GM12878 (cell line): ENCODE results near the gene FAM76B. TPM values are rescaled to one million over a fixed set of nuclear protein-coding genes. Genes with fewer than 3 reads are reported as not detected.

Experiments
- ATAC-seq: fragments of 200-7000 bp; cut with Tn5 transposase; 3 replicates; pipeline ENCODE4 v1.9.1; 2020; ENCODE audit warnings: mild to moderate bottlenecking, moderate library complexity
- BruUV-seq: library from RNA; stranded (reverse); fragments of 400-500 nt; replicated peaks from 2 replicates; lab custom pipeline; 2021; lab: Mats Ljungman, UMichigan
- CTCF ChIA-PET: fragments of 300-600 bp; sonication (Branson Sonifier 250); formaldehyde crosslinking; extraction: SDS; loops from one replicate; lab custom pipeline; 2021; ENCODE audit warnings: inconsistent platforms; lab: Yijun Ruan, JAX
- POLR2A ChIA-PET: fragments of 350-600 bp; formaldehyde crosslinking; extraction: SDS; loops from one replicate; lab custom pipeline; 2021; ENCODE audit warnings: inconsistent platforms; lab: Charles Lee
- RAD21 ChIA-PET: fragments of 300-600 bp; sonication (Branson Sonifier 250); formaldehyde crosslinking; loops from one replicate; lab custom pipeline; 2023; ENCODE audit warnings: antibody characterized with exemption; ENCODE audit not compliant: unreplicated experiment; lab: Charles Lee
- SMC1A ChIA-PET: fragments of 300-600 bp; sonication (Branson Sonifier 250); formaldehyde crosslinking; loops from one replicate; lab custom pipeline; 2023; ENCODE audit not compliant: unreplicated experiment, uncharacterized antibody; lab: Charles Lee
- DNase-seq: peaks from one replicate; pipeline ENCODE4 v3.0.0-alpha.2; 2011; ENCODE audit warnings: low read depth, low spot score
- FAIRE-seq: peaks from 3 replicates; lab custom pipeline; 2011; peaks lifted over from hg19 to GRCh38; lab: Jason Lieb, UNC
- H2AFZ ChIP-seq: 2 replicates; pipeline ENCODE4 v1.6.0; 2011; ENCODE audit warnings: low read depth, low read length, control low read depth; ENCODE audit not compliant: control insufficient read depth
- H3K27ac ChIP-seq: 2 replicates; pipeline ENCODE4 v1.5.1; 2011; ENCODE audit warnings: control low read depth; ENCODE audit not compliant: control insufficient read depth, insufficient read depth
- H3K27me3 ChIP-seq, 2 experiments: replicated peaks in 1 of 2; 2 replicates each; pipeline versions ENCODE4 v1.6.0 to v1.6.1; 2011; ENCODE audit warnings: low read length in 1 of 2; ENCODE audit not compliant: control insufficient read depth in 2 of 2, insufficient read depth in 2 of 2
- H3K36me3 ChIP-seq, 2 experiments: 2 replicates each; pipeline ENCODE4 v1.5.1; 2011; ENCODE audit warnings: low read length in 1 of 2; ENCODE audit not compliant: control insufficient read depth in 2 of 2, insufficient read depth in 2 of 2
- H3K4me1 ChIP-seq: 2 replicates; pipeline ENCODE4 v1.6.1; 2011; ENCODE audit warnings: mild to moderate bottlenecking, low read length, moderate library complexity, mixed read lengths; ENCODE audit not compliant: control insufficient read depth, insufficient read depth
- H3K4me2 ChIP-seq: 2 replicates; pipeline ENCODE4 v1.6.0; 2011; ENCODE audit warnings: control low read depth; ENCODE audit not compliant: control insufficient read depth, insufficient read depth
- H3K4me3 ChIP-seq: fragments of 200-600 bp; sonication (generic); 2 replicates; pipeline ENCODE4 v1.5.1; 2016
- H3K79me2 ChIP-seq: 2 replicates; pipeline ENCODE4 v1.6.0; 2011; ENCODE audit warnings: low read length; ENCODE audit not compliant: control insufficient read depth, insufficient read depth
- H3K9ac ChIP-seq: 2 replicates; pipeline ENCODE4 v1.8.0; 2011; ENCODE audit warnings: low read length, control low read depth, mixed read lengths; ENCODE audit not compliant: control insufficient read depth, insufficient read depth
- H3K9me3 ChIP-seq: replicated peaks from 3 replicates; pipeline ENCODE4 v1.5.1; 2011; ENCODE audit warnings: mild to moderate bottlenecking, low read length; ENCODE audit not compliant: control insufficient read depth, insufficient read depth
- H4K20me1 ChIP-seq: 2 replicates; pipeline ENCODE4 v1.6.0; 2011; ENCODE audit not compliant: control insufficient read depth, insufficient read depth
- BACH1 ChIP-seq: fragments of 450-650 bp; IDR thresholded peaks from 2 replicates; pipeline ENCODE4 v1.6.1; 2017; ENCODE audit warnings: mild to moderate bottlenecking, borderline replicate concordance
- E2F4 ChIP-seq: IDR thresholded peaks from 2 replicates; pipeline ENCODE4 v1.6.1; 2012; ENCODE audit warnings: low read depth, low read length, improper control_type of control experiment
- ETV6 ChIP-seq, 2 experiments: fragments of 450-650 bp in 1 of 2; IDR thresholded peaks in 1 of 2; conservative IDR thresholded peaks in 1 of 2; 2 replicates each; pipeline ENCODE4 v1.6.1; 2014; ENCODE audit warnings: antibody characterized with exemption in 1 of 2, borderline replicate concordance in 1 of 2, low read depth in 1 of 2, mild to moderate bottlenecking in 1 of 2, moderate library complexity in 1 of 2
- LARP7 ChIP-seq: fragments of 450-650 bp; IDR thresholded peaks from 2 replicates; pipeline ENCODE4 v1.6.1; 2017; ENCODE audit warnings: mild to moderate bottlenecking
- MTA2 ChIP-seq: fragments of 450-650 bp; IDR thresholded peaks from 2 replicates; pipeline ENCODE4 v1.6.1; 2016; ENCODE audit warnings: low read depth, mild to moderate bottlenecking, moderate library complexity
- MXI1 ChIP-seq: fragments of 150-350 bp; IDR thresholded peaks from 2 replicates; pipeline ENCODE4 v1.6.1; 2011; ENCODE audit warnings: low read depth, mild to moderate bottlenecking, inconsistent platforms, low read length, improper control_type of control experiment
- NBN ChIP-seq: fragments of 450-650 bp; IDR thresholded peaks from 2 replicates; pipeline ENCODE4 v1.6.1; 2016
- NFYA ChIP-seq: IDR thresholded peaks from 2 replicates; pipeline ENCODE4 v1.6.1; 2011; ENCODE audit warnings: low read depth, mild to moderate bottlenecking, low read length, improper control_type of control experiment, borderline replicate concordance
- RAD51 ChIP-seq: fragments of 450-650 bp; IDR thresholded peaks from 2 replicates; pipeline ENCODE4 v1.6.1; 2016; ENCODE audit warnings: moderate library complexity, mild to moderate bottlenecking, inconsistent platforms
- SUZ12 ChIP-seq: fragments of 200-600 bp; sonication (generic); IDR thresholded peaks from one replicate; pipeline ENCODE4 v1.6.1; 2018; ENCODE audit warnings: antibody characterized with exemption, mild to moderate bottlenecking; ENCODE audit not compliant: unreplicated experiment
- ZBTB40 ChIP-seq: fragments of 450-650 bp; IDR thresholded peaks from 2 replicates; pipeline ENCODE4 v1.6.1; 2016; ENCODE audit warnings: mild to moderate bottlenecking, moderate library complexity, borderline replicate concordance
- WGBS: methylation state at CpG from one replicate; pipeline ENCODE4 v1.1.6; 2016; ENCODE audit warnings: low lambda C conversion rate; ENCODE audit not compliant: insufficient replicate concordance, insufficient coverage; ENCODE audit errors: missing lambda C conversion rate; 5-methylcytosine and 5-hydroxymethylcytosine counted together
- in situ Hi-C: fragments of 300-500 bp; cut with MboI; formaldehyde crosslinking; loops from 9 replicates; pipeline ENCODE4 v1.14.3; 2018; ENCODE audit warnings: mixed read lengths
- intact Hi-C: fragments of 100-400 bp; cut with micrococcal nuclease; formaldehyde crosslinking; loops from one replicate; pipeline ENCODE4 v1.14.2; 2022; ENCODE audit not compliant: unreplicated experiment
- polyA plus RNA-seq, 11 experiments: library from polyadenylated mRNA; depleted of rRNA in 4 of 11; unstranded in 6 of 11; stranded (reverse) in 5 of 11; fragments of >200 nt; fragmentation: Nextera tagmentation in 4 of 11; fragmentation: Illumina TruSeq in 1 of 11; extraction: Ambion mirVana in 4 of 11; extraction: Trizol in 1 of 11; gene quantifications; 1 replicate in 1 of 11; 2 replicates in 10 of 11; pipeline versions ENCODE4 v1.2.1 to v1.2.3, GENCODE V29; 2011 to 2016; ENCODE audit warnings: inconsistent platforms in 2 of 11, missing spikeins in 2 of 11, low read depth in 1 of 11
- total RNA-seq, 4 experiments: library from RNA; depleted of rRNA in 3 of 4; stranded (reverse); fragments of >200 nt in 3 of 4; fragmentation: Illumina TruSeq in 1 of 4; extraction: Trizol in 1 of 4; gene quantifications; 2 replicates each; pipeline versions ENCODE4 v1.2.1 to v1.2.3, GENCODE V29; 2013 to 2021

Gene FAM76B
- total and polyA plus RNA-seq, 10 of the 15 experiments (the other 5 are each of a cell fraction or from before 2014, with no cell fraction given), result 13.5 to 56.8 (median 28.4) TPM

GRCh38 chr11:95829580-95830259, 40.1 kb upstream of the FAM76B start:
- Histone ChIP-seq H3K79me2 (no peaks in the 10 kb centered on the region), H3K4me2 (no peak overlapping the region), H2AFZ (no peak overlapping the region), H3K9me3 (no peaks in the 10 kb centered on the region), H3K4me3 (no peak overlapping the region), H4K20me1 (no peaks in the 10 kb centered on the region), H3K36me3 (peaks cover 0 to 10% of the 10 kb centered on the region in 2 experiments), H3K27ac (no peak overlapping the region), H3K27me3 (no peaks in the 10 kb centered on the region), H3K9ac (no peak overlapping the region), H3K4me1 (no peaks in the 10 kb centered on the region)
- POLR2A ChIA-PET, result interaction anchor here (0.5 kb wide), 1 partner anchor 416 kb away, joined by 5 read pairs; no protein-coding TSS in a partner anchor
- no peak; the same call in 2 of the 3 replicates for ATAC-seq
- 97% methylated on average over 1 of the region's 1 CpG for WGBS
- DNase-seq, result no peak
- in situ Hi-C loops, result no loop called here
- RAD21 ChIA-PET, result interaction anchor here (1.3 kb wide), 1 partner anchor 564 kb away, joined by 4 read pairs; no protein-coding TSS in a partner anchor
- SMC1A ChIA-PET, result interaction anchor here (1.3 to 2.1 kb wide), 4 partner anchors 9 to 49 kb away, joined by 3 to 6 read pairs (median 5); no protein-coding TSS in a partner anchor
- no TSS peak for BruUV-seq
- no peak for FAIRE-seq
- intact Hi-C loops, result no loop called here
- TF ChIP-seq BACH1 (no peak), RAD51 (no peak), NFYA (no peak), LARP7 (no peak)
- CTCF ChIA-PET, result interaction anchor here (0.8 to 1.5 kb wide), 4 partner anchors 9 to 40 kb away, joined by 3 to 4 read pairs (median 3); partner anchors contain the start of gene FAM76B

- ChIA-PET CTCF (interaction anchor here (1.3 to 2.4 kb wide), 2 partner anchors 8 to 566 kb away, joined by 4 to 8 read pairs; no protein-coding TSS in a partner anchor), RAD21 (interaction anchor here (1.0 kb wide), 1 partner anchor 37 kb away, joined by 3 read pairs; the partner anchor contains the start of gene CEP57), SMC1A (interaction anchor here (0.8 to 1.8 kb wide), 8 partner anchors 8 to 566 kb away, joined by 3 to 6 read pairs (median 3); no protein-coding TSS in a partner anchor), POLR2A (no interaction called here)
- Histone ChIP-seq H2AFZ (no peak overlapping the region), H3K4me2 (no peak overlapping the region), H3K36me3 (peaks cover 0 to 4% of the 10 kb centered on the region in 2 experiments), H4K20me1 (no peaks in the 10 kb centered on the region), H3K4me1 (no peaks in the 10 kb centered on the region), H3K79me2 (no peaks in the 10 kb centered on the region), H3K27me3 (no peaks in the 10 kb centered on the region), H3K9me3 (no peaks in the 10 kb centered on the region), H3K9ac (no peak overlapping the region), H3K4me3 (no peak overlapping the region), H3K27ac (no peak overlapping the region)
- no peak for FAIRE-seq
- no peak for DNase-seq
- intact Hi-C loops (no loop called here), in situ Hi-C loops (no loop called here)
- ATAC-seq, result no peak
- no TSS peak for BruUV-seq
- WGBS, result 97% methylated on average over 4 of the region's 4 CpGs
- TF ChIP-seq MXI1, result no peak
- no peak for TF ChIP-seq MTA2
- TF ChIP-seq ZBTB40, result no peak
- no peak for TF ChIP-seq SUZ12
- no peak for TF ChIP-seq E2F4
- no peak for TF ChIP-seq ETV6 (conservative IDR thresholded peaks at IDR 0.05 in 1 of 2, IDR thresholded peaks at IDR 0.05 in 1 of 2; ENCODE audit: borderline replicate concordance in 1 of 2, low read depth in 1 of 2)
- no peak for TF ChIP-seq NBN
These were observed 38.1 kb upstream of the FAM76B start for GRCh38 chr11:95827696-95828095.
